Keratinocyte (primary cell): ENCODE data around the gene SCART1. TPM values are rescaled to one million over a fixed set of nuclear protein-coding genes. Genes with fewer than 3 reads are reported as not detected.

Source experiments
- DNase-seq: peaks from one replicate; pipeline ENCODE4 v3.0.0-alpha.2; 2011; ENCODE audit warnings: low read depth, missing footprints, low spot score
- FAIRE-seq: peaks from 2 replicates; lab custom pipeline; 2011; peaks lifted over from hg19 to GRCh38; lab: Jason Lieb, UNC
- H2AFZ ChIP-seq: 2 replicates; pipeline ENCODE4 v1.6.0; 2012; ENCODE audit warnings: low read length, control low read depth, inconsistent platforms; ENCODE audit not compliant: control insufficient read depth
- H3K27ac ChIP-seq: 2 replicates; pipeline ENCODE4 v1.5.1; 2011; ENCODE audit warnings: low read length; ENCODE audit not compliant: control insufficient read depth, insufficient read depth
- H3K27me3 ChIP-seq: 3 replicates; pipeline ENCODE4 v1.6.0; 2011; ENCODE audit warnings: low read length; ENCODE audit not compliant: control insufficient read depth, insufficient read depth; ENCODE audit errors: extremely low read depth
- H3K36me3 ChIP-seq, 2 experiments: 2 replicates in 1 of 2; 3 replicates in 1 of 2; pipeline ENCODE4 v1.5.1; 2011; ENCODE audit warnings: low read length in 2 of 2, mild to moderate bottlenecking in 1 of 2; ENCODE audit not compliant: control insufficient read depth in 2 of 2, insufficient read depth in 2 of 2; ENCODE audit errors: extremely low read depth in 1 of 2
- H3K4me1 ChIP-seq: 3 replicates; pipeline ENCODE4 v1.5.1; 2011; ENCODE audit warnings: low read length; ENCODE audit not compliant: control insufficient read depth, insufficient read depth; ENCODE audit errors: extremely low read depth
- H3K4me2 ChIP-seq: 3 replicates; pipeline ENCODE4 v1.6.0; 2011; ENCODE audit warnings: low read depth, low read length; ENCODE audit not compliant: control insufficient read depth, insufficient read depth; ENCODE audit errors: extremely low read depth
- H3K4me3 ChIP-seq, 3 experiments: fragments of 200-600 bp in 1 of 3; sonication (generic) in 1 of 3; 2 replicates in 2 of 3; 3 replicates in 1 of 3; pipeline ENCODE4 v1.5.1; 2011 to 2016; ENCODE audit warnings: low read length in 3 of 3, mild to moderate bottlenecking in 3 of 3, control low read depth in 2 of 3, inconsistent platforms in 1 of 3, low read depth in 1 of 3, mixed read lengths in 1 of 3, mixed run types in 1 of 3, moderate library complexity in 1 of 3; ENCODE audit not compliant: control insufficient read depth in 2 of 3, insufficient read depth in 2 of 3; ENCODE audit errors: extremely low read depth in 1 of 3
- H3K79me2 ChIP-seq: 2 replicates; pipeline ENCODE4 v1.6.0; 2012; ENCODE audit warnings: low read length; ENCODE audit not compliant: control insufficient read depth, insufficient read depth
- H3K9ac ChIP-seq: 3 replicates; pipeline ENCODE4 v1.6.0; 2011; ENCODE audit warnings: low read length; ENCODE audit not compliant: control insufficient read depth, insufficient read depth; ENCODE audit errors: extremely low read depth
- H3K9me1 ChIP-seq: 3 replicates; pipeline ENCODE4 v1.6.0; 2011; ENCODE audit warnings: low read length; ENCODE audit not compliant: control insufficient read depth, insufficient read depth; ENCODE audit errors: extremely low read depth
- H3K9me3 ChIP-seq: 2 replicates; pipeline ENCODE4 v1.5.1; 2012; ENCODE audit warnings: low read depth, low read length; ENCODE audit not compliant: control insufficient read depth
- H4K20me1 ChIP-seq: 3 replicates; pipeline ENCODE4 v1.6.0; 2011; ENCODE audit warnings: low read length; ENCODE audit not compliant: control insufficient read depth, insufficient read depth; ENCODE audit errors: extremely low read depth
- CTCF ChIP-seq, 3 experiments: IDR thresholded peaks in 1 of 3; conservative IDR thresholded peaks in 1 of 3; optimal IDR thresholded peaks in 1 of 3; 2 replicates in 2 of 3; 3 replicates in 1 of 3; pipeline versions ENCODE3 to v1.5.1; 2011; ENCODE audit warnings: low read length in 3 of 3, mild to moderate bottlenecking in 3 of 3, moderate library complexity in 2 of 3, control low read depth in 1 of 3, inconsistent platforms in 1 of 3; ENCODE audit not compliant: insufficient read depth in 2 of 3; ENCODE audit errors: extremely low read depth in 1 of 3
- EZH2 ChIP-seq: IDR thresholded peaks from one replicate; pipeline ENCODE4 v1.6.1; 2012; ENCODE audit warnings: inconsistent platforms, mild to moderate bottlenecking, low read length, moderate library complexity
- dilution Hi-C: fragments of 300-500 bp; cut with MboI; formaldehyde crosslinking; loops from one replicate; pipeline ENCODE4 v1.7.0; 2020; ENCODE audit warnings: low sequenced_read_pairs; ENCODE audit not compliant: extremely low pct_ligation_motif_present
- polyA plus RNA-seq, 5 experiments: library from polyadenylated mRNA; depleted of rRNA in 3 of 5; stranded (reverse) in 3 of 5; stranded (forward) in 1 of 5; unstranded in 1 of 5; fragments of >200 nt; gene quantifications; 1 replicate in 1 of 5; 2 replicates in 3 of 5; 3 replicates in 1 of 5; pipeline versions ENCODE4 v1.2.1 to v1.2.3, GENCODE V29; 2011 to 2012; ENCODE audit warnings: missing spikeins in 2 of 5, low read depth in 1 of 5, low replicate concordance in 1 of 5

Gene SCART1
- polyA plus RNA-seq, 1 donor (not counting 4 experiments of a cell fraction or from before 2014, with no cell fraction given) = 0.75 TPM

- Histone ChIP-seq H3K4me2 (no peak overlapping the region), H4K20me1 (no peaks in the 10 kb centered on the region), H3K4me3 (no peak overlapping the region), H3K27ac (no peak overlapping the region), H3K9ac (no peak overlapping the region), H3K36me3 (no peaks in the 10 kb centered on the region), H3K27me3 (no peaks in the 10 kb centered on the region), H3K9me1 (no peaks in the 10 kb centered on the region), H2AFZ (no peak overlapping the region), H3K79me2 (no peaks in the 10 kb centered on the region), H3K9me3 (no peaks in the 10 kb centered on the region), H3K4me1 (no peaks in the 10 kb centered on the region)
- no peak for TF ChIP-seq EZH2
- TF ChIP-seq CTCF (optimal IDR thresholded peaks at IDR 0.05 in 1 of 3, IDR thresholded peaks at IDR 0.05 in 1 of 3, conservative IDR thresholded peaks at IDR 0.05 in 1 of 3; ENCODE audit: extremely low read depth in 1 of 3, insufficient read depth in 2 of 3, low read length in 3 of 3) = no peak
- no peak for DNase-seq
- FAIRE-seq = no peak
- dilution Hi-C loops = no loop called here
Measured at GRCh38 chr10:133475425-133475734, 21.6 kb downstream of the SCART1 start.

DNA sequence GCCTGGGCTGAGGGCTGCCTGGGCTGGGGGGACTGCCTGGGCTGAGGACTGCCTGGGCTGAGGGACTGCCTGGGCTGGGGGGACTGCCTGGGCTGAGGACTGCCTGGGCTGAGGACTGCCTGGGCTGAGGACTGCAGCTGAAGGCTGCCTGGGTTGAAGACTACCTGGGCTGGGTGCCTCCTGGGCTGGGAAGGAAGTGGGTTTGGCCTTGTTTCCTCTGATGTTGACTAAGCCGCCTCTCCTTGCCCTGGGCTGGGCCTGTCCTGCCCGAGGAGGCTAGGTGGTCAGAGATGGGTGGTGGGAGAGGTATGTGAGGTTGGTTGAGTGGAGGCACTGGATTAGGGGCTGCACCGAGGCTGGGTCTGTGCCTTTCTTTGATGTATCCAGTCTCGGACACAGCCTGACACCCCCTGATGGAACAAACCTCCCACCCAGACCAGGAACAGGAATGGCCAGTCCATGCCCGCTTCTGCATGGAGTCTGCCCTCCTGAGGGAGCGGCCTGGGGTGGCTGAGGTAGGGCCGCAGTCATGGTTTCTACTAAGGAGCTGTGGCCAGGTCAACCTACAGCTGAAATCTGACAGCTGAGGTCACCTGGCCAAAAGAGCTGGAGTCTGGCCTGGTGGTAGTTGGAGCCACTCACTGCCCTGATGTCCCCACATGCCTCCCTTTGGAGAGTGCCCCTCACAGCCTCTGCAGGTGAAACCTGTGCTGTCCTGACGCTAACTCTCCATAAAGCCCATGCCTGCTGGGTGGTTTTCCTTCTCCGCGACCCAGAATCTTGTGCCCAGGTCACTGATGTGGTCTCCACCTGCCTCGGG is 22.3 kb downstream of the SCART1 start:
- Histone ChIP-seq H3K4me1 (no peaks in the 10 kb centered on the region), H3K9ac (no peak overlapping the region), H3K4me3 (no peak overlapping the region), H3K27me3 (no peaks in the 10 kb centered on the region), H3K27ac (no peak overlapping the region), H4K20me1 (no peaks in the 10 kb centered on the region), H2AFZ (no peak overlapping the region), H3K79me2 (no peaks in the 10 kb centered on the region), H3K36me3 (no peaks in the 10 kb centered on the region), H3K4me2 (no peak overlapping the region), H3K9me3 (no peaks in the 10 kb centered on the region), H3K9me1 (no peaks in the 10 kb centered on the region)
- TF ChIP-seq CTCF (optimal IDR thresholded peaks at IDR 0.05 in 1 of 3, IDR thresholded peaks at IDR 0.05 in 1 of 3, conservative IDR thresholded peaks at IDR 0.05 in 1 of 3; ENCODE audit: extremely low read depth in 1 of 3, insufficient read depth in 2 of 3, low read length in 3 of 3) (no peak), EZH2 (no peak)
- dilution Hi-C loops = no loop called here
- FAIRE-seq = no peak
- no peak for DNase-seq
